Measurements from ENCODE around the gene TMEM14B. TPM values are rescaled to one million over a fixed set of nuclear protein-coding genes. Genes with fewer than 3 reads are reported as not detected.
A peak's percentile ranks its signal among the peaks of the same experiment; 100 is the strongest.

TMEM14B gene
- total RNA-seq (2021) (139 and 168 TPM in 2 replicates), Bru-seq, nascent RNA (percentile 96 among the genes with signal in this experiment), BruChase-seq, experiment 1, labeled RNA remaining after a 2-hour chase (percentile 98 among the genes with signal in this experiment), BruChase-seq, experiment 2, labeled RNA remaining after a 6-hour chase (percentile 97 among the genes with signal in this experiment)
- long read RNA-seq, transcript TMEM14B-202 (6 exons, 975 nt), result major isoform, 306 of 366 reads
- long read RNA-seq, transcript TMEM14B-201 (5 exons, 787 nt), result minor isoform, 19 of 366 reads
- long read RNA-seq, partial matches to known transcripts, result 3 of 366 reads
- long read RNA-seq, other reads (novel, unspliced or antisense), result 32 of 366 reads

GRCh38 chr6:10747251-10747972 lies at the start of gene TMEM14B:
Gene TMEM14B (plus strand): TSS chr6:10747805. CDS start chr6:10749246, 1,441 bp downstream.
- peak within 1 kb of the TSS; percentile 96 for H3K4me3 ChIP-seq
- no TSS peak for BruUV-seq (replicated peaks)
- intact Hi-C loops (cut with micrococcal nuclease; ENCODE audit: unreplicated experiment), result loop anchor here (1.0 to 2.0 kb wide), 2 partner anchors 25 to 53 kb away; partner anchors contain the start of genes C6orf52 and PAK1IP1

DNA sequence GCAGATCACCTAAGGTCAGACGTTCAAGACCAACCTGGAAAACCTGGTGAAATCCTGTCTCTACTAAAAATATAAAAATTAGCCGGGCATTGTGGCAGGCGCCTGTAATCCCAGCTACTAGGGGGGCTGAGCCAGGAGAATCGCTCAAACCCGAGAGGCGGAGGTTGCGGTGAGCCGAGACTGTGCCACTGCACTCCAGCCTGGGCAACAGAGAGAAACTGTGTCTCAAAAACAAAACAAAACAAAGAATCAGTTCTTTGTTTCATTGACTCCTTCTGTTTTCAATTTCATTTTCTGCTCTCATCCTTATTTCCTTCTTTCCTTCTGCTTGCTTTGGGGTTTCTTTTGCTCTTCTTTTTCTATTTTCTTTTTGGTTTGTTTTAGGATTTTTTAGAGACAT lies 33.6 kb upstream of the TMEM14B start:
- Histone ChIP-seq H3K9me3 (ENCODE audit: insufficient read depth, low read depth) (no peaks in the 10 kb centered on the region), H3K36me3 (ENCODE audit: low read depth) (no peaks in the 10 kb centered on the region), H3K4me3 (no peak overlapping the region), H3K27ac (no peak overlapping the region), H2AFZ (no peak overlapping the region), H3F3A (ENCODE audit: insufficient read depth, low read depth) (no peaks in the 10 kb centered on the region), H3K79me2 (ENCODE audit: low read depth) (no peaks in the 10 kb centered on the region), H4K20me1 (ENCODE audit: insufficient read depth) (no peaks in the 10 kb centered on the region), H3K9me2 (ENCODE audit: insufficient read depth) (no peaks in the 10 kb centered on the region), H3K27me3 (ENCODE audit: insufficient read depth, low read depth) (no peaks in the 10 kb centered on the region), H3K4me2 (no peak overlapping the region), H3K4me1 (replicated peaks; ENCODE audit: insufficient read depth) (no peaks in the 10 kb centered on the region)
- TF ChIP-seq EZH2 (IDR thresholded peaks at IDR 0.05; ENCODE audit: low read depth), result no peak
- TF ChIP-seq, protein P1, sequence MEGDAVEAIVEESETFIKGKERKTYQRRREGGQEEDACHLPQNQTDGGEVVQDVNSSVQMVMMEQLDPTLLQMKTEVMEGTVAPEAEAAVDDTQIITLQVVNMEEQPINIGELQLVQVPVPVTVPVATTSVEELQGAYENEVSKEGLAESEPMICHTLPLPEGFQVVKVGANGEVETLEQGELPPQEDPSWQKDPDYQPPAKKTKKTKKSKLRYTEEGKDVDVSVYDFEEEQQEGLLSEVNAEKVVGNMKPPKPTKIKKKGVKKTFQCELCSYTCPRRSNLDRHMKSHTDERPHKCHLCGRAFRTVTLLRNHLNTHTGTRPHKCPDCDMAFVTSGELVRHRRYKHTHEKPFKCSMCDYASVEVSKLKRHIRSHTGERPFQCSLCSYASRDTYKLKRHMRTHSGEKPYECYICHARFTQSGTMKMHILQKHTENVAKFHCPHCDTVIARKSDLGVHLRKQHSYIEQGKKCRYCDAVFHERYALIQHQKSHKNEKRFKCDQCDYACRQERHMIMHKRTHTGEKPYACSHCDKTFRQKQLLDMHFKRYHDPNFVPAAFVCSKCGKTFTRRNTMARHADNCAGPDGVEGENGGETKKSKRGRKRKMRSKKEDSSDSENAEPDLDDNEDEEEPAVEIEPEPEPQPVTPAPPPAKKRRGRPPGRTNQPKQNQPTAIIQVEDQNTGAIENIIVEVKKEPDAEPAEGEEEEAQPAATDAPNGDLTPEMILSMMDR (conservative IDR thresholded peaks at IDR 0.05), result no peak
- BruUV-seq (replicated peaks), result no TSS peak
- CTCF ChIA-PET, result interaction anchor here (0.6 kb wide), 1 partner anchor 55 kb away, joined by 3 read pairs; no protein-coding TSS in a partner anchor
- intact Hi-C loops (cut with micrococcal nuclease; ENCODE audit: unreplicated experiment), result no loop called here
- POLR2A ChIA-PET (ENCODE audit: unreplicated experiment), result no interaction called here
- DNase-seq, result no peak

More at GRCh38 chr6:10747251-10747972, at the start of gene TMEM14B:
- H3K27ac ChIP-seq, result peak within 1 kb of the TSS; percentile 53
- H3K4me1 ChIP-seq (replicated peaks; ENCODE audit: insufficient read depth), result peaks cover 13% of the 10 kb centered on the region; the same call in 1 of the 2 replicates
- H2AFZ ChIP-seq, result peak within 1 kb of the TSS; percentile 89
- peaks cover 35% of the 10 kb centered on the region for H3K79me2 ChIP-seq (ENCODE audit: low read depth)
- ChIA-PET POLR2A (ENCODE audit: unreplicated experiment) (interaction anchor here (0.5 to 1.2 kb wide), 9 partner anchors 10 to 1210 kb away, joined by 3 to 11 read pairs (median 5); partner anchors contain the start of genes PAK1IP1 and TMEM14C), CTCF (interaction anchor here (0.8 to 1.4 kb wide), 2 partner anchors 25 to 269 kb away, joined by 3 to 7 read pairs; partner anchors contain the start of gene TMEM14C)
- no peak for TF ChIP-seq EZH2 (IDR thresholded peaks at IDR 0.05; ENCODE audit: low read depth)
- TF ChIP-seq, protein P1 (conservative IDR thresholded peaks at IDR 0.05), result no peak
- H3K9me2 ChIP-seq (ENCODE audit: insufficient read depth), result no peaks in the 10 kb centered on the region
- no peaks in the 10 kb centered on the region for H3K36me3 ChIP-seq (ENCODE audit: low read depth)
- H3K27me3 ChIP-seq (ENCODE audit: insufficient read depth, low read depth), result no peaks in the 10 kb centered on the region
- no peaks in the 10 kb centered on the region for H4K20me1 ChIP-seq (ENCODE audit: insufficient read depth)
- no peaks in the 10 kb centered on the region for H3F3A ChIP-seq (ENCODE audit: insufficient read depth, low read depth)
- no peaks in the 10 kb centered on the region for H3K9me3 ChIP-seq (ENCODE audit: insufficient read depth, low read depth)
- peak; percentile 78 to 100 for DNase-seq
- peak within 1 kb of the TSS; percentile 84 for H3K4me2 ChIP-seq

- BruUV-seq (replicated peaks), result TSS peak; percentile 28
- Histone ChIP-seq H3K4me1 (replicated peaks; ENCODE audit: insufficient read depth) (0 out of 2 replicates have a peak, but pooled peaks cover 10% of the 10 kb centered on the region), H3K27me3 (ENCODE audit: insufficient read depth, low read depth) (no peaks in the 10 kb centered on the region), H3K79me2 (ENCODE audit: low read depth) (peaks cover 12% of the 10 kb centered on the region), H3K4me2 (peak overlapping the region; percentile 57; the same call in 1 of the 2 replicates), H3K9me2 (ENCODE audit: insufficient read depth) (no peaks in the 10 kb centered on the region), H3K4me3 (peak overlapping the region; percentile 53; the same call in 1 of the 2 replicates), H3K27ac (no peak overlapping the region), H3F3A (ENCODE audit: insufficient read depth, low read depth) (peaks cover 10% of the 10 kb centered on the region; the same call in 1 of the 2 replicates), H3K36me3 (ENCODE audit: low read depth) (no peaks in the 10 kb centered on the region), H2AFZ (peak overlapping the region; percentile 77; the same call in 1 of the 2 replicates), H4K20me1 (ENCODE audit: insufficient read depth) (no peaks in the 10 kb centered on the region), H3K9me3 (ENCODE audit: insufficient read depth, low read depth) (no peaks in the 10 kb centered on the region)
- TF ChIP-seq EZH2 (IDR thresholded peaks at IDR 0.05; ENCODE audit: low read depth), result no peak
- TF ChIP-seq, protein P1 (conservative IDR thresholded peaks at IDR 0.05), result no peak
- POLR2A ChIA-PET (ENCODE audit: unreplicated experiment), result interaction anchor here (0.6 to 0.7 kb wide), 2 partner anchors 189 to 693 kb away, joined by 4 to 9 read pairs; no protein-coding TSS in a partner anchor
- intact Hi-C loops (cut with micrococcal nuclease; ENCODE audit: unreplicated experiment), result no loop called here
- CTCF ChIA-PET, result no interaction called here
- peak in 1 of 2 experiments; percentile 69 for DNase-seq
These were observed 28.2 kb upstream of the TMEM14B start for GRCh38 chr6:10719296-10719963.

All from PC-9 (cell line).